GM21423 (cell line): ENCODE results near the gene CAST.
"Not testable (repeated sequence)": the region's sequence is repeated elsewhere in the genome, so short reads cannot be mapped to it uniquely, and the experiment has no call there.

ENCODE experiments used
- ATAC-seq: cut with Tn5 transposase; IDR thresholded peaks from one replicate; pipeline ENCODE4 v1.9.1; 2021; ENCODE audit warnings: mild to moderate bottlenecking, moderate library complexity; ENCODE audit not compliant: unreplicated experiment

The CAST gene

GRCh38 chr5:96775689-96776088 is 113.5 kb downstream of the CAST start:
- no peak for ATAC-seq

DNA sequence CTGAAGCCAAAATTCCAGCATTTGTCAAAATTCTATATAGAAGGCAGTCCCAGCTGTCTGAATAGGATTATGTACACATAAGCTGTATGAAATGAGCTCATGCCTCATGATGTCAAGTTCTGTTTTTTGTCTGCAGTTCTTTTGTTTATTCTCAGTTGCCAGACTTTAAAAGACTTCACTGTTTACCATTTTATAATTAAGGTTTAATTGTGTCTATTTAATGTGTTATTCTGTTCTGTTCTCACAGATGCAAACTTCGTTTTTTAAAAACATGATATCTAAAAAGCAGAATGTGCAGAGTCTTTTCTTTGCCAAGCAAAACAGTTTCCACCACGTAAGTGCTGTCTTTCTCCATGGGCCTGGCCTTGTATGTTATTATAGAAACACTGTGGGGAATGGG is 114.4 kb downstream of the CAST start:
- no peak for ATAC-seq

DNA sequence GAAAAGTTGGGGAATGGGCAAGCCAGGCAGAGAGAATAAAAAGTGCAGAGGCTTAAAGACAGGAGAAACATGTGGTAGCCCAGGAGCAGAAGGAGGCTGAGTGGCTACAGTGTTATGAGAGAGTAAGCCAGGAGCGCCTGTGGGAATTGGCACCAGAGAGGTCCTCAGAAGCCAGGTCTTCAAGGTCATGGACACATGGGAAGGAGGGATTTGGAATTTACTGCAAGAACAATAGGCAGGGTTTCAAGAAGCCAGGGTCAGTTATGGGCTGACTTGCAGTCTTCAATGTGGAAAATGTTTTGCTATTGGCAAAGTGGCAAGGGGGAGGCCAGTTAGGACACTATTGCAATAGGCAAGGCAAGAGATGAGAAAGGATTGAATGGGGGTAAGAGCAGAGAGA is 116.2 kb downstream of the CAST start:
- no peak for ATAC-seq

DNA sequence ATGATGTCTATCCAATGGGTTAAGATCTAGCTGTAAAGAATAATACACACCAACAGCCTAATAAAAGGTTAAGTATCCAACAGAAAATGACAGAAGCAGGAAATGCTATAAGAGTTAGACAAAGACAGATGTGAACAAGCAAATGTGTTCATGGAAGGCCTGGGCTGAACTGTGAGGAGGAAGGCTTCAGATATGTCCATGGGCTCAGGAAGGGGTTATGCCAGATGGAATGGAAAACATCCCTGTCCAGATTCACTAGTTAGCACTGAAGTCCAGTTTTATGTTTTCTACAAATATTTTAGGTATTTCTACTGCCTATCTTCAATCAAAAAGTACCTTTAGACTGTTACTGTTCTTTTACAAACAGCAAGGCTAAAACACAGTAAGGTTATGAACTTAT is 118.5 kb downstream of the CAST start:
- ATAC-seq, result no peak

- no peak for ATAC-seq
Observed at GRCh38 chr5:96781031-96781971, 119.1 kb downstream of the CAST start.

DNA sequence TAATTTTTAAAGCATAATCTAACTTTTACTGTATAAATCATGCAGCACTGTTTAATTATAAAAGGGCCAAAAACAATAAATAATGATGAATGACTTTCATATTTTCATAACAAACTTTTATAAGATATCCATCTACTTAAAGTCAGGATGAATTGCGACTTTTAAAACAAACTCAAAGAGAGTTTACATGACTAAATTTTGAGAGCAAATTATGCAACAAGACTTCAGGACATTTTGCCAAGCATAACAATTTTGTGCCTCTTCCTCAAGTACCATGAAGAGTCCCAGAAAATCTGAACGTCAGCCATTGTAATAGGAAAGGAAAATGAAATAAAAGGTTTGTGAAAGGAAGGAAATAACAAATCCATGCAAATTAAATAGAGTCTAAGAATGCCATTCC is 121.2 kb downstream of the CAST start:
- no peak for ATAC-seq

DNA sequence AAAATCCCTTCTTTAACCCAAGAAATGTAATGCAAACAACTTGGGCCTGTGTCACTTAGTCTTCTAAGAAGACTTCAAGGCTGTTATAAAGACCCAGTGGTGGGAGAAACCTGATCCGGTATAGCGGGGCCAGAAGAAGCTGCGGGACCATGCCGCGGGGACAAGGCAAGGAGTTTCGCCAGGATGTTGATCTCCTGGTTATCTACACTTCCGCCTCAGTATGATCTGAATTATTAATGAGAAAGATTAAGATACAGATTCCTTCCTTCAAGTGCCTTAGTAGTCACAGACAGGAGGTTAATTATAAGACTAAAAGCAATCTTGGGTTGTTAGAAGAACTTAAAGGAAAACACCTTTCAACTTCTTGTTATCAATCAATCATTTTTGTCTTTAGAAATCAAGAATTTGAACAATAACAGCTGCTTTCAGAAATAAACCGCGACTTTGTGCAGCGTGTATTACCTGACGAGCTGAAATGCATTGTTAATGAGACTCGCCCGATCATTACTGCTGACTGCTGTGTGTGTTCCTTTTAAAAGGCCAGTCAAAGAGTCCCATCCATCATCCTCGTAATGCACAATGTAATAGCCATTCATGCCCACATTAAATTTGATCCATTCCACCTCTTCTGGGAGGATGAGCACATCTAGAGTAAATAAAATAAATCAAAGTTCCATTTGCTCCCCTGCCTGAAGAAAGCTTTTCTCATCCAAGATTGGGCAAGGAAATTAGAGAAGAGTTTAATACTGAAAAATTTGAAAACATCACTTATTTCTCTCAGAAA is 123.3 kb downstream of the CAST start:
- ATAC-seq, result no peak

GRCh38 chr5:96788112-96788749 is 126.1 kb downstream of the CAST start:
- ATAC-seq, result no peak

DNA sequence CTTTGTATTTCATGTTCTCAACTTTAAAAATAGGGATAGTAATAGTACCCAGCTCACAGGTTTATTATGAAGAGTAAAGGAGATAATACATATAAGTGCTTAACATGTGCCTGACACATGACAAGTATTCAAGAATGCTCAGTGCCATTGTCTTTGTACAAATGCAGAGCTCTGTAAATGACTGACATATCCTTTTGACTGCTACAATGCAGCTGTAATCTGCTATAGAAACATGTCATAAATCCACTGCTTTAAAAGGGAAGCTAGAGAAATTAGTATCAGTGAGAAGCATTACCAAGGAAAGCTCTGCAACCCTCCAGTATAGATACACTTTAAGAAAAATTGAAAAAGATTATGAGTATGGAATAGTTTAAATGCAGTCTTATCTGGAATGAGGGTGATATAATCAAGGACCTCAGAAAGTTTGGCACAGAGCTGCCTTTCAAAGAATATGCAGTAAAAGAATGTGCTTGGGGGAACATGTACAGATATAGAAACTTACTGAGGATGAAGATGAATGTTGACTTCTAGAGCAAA is 127.7 kb downstream of the CAST start:
- no peak for ATAC-seq

DNA sequence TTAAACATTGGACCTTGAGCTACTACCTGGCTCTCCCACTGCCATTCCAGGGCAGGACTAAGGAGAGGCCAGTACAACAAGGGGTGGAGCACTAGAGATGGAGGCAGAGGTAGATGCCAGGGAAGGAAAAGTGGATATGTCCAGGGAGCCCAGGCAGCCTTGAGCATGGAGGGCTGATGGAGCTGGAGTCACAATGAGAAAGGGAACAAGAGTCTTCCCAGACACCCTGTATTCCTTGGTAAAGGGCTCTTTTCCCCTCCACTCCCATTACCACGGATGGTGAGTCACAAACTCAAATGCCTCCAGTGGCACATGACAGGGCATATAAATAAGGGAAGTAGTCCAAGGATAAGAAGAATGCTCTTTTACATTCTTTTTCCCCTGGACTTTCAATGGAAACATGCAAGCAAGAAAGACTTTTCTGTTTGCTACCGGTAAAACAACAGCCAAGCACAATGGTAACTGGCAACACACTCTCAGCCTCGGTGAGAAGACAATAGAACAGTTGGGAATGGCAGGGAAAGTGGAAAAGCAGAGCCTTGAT is 128.9 kb downstream of the CAST start:
- no peak for ATAC-seq

- ATAC-seq, result no peak
Observed at GRCh38 chr5:96794757-96795156, 132.6 kb downstream of the CAST start.

GRCh38 chr5:96795626-96796025 is 133.4 kb downstream of the CAST start:
- ATAC-seq, result no peak

- ATAC-seq, result no peak
Observed at GRCh38 chr5:96796434-96796833, 134.3 kb downstream of the CAST start.

GRCh38 chr5:96801718-96802117 is 139.5 kb downstream of the CAST start:
- not testable (repeated sequence) for ATAC-seq

- ATAC-seq, result peak; percentile 34
Observed at GRCh38 chr5:96807075-96807654, 145.0 kb downstream of the CAST start.

DNA sequence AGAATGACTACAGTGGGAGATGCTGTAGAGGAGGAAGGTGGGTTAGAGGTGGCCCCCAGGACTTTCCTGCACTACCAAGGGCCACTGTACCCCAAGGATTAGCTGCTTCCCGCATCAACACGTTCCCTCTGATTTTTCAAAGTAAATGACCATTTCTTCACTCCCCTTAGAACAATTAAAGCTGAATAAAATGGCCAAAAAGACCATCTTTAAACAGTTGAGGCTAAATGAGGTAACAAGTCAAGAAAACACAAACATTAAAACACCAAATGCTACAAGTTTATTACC is 146.3 kb downstream of the CAST start:
- ATAC-seq, result no peak

- ATAC-seq, result no peak
Observed at GRCh38 chr5:96808868-96809558, 146.8 kb downstream of the CAST start.

DNA sequence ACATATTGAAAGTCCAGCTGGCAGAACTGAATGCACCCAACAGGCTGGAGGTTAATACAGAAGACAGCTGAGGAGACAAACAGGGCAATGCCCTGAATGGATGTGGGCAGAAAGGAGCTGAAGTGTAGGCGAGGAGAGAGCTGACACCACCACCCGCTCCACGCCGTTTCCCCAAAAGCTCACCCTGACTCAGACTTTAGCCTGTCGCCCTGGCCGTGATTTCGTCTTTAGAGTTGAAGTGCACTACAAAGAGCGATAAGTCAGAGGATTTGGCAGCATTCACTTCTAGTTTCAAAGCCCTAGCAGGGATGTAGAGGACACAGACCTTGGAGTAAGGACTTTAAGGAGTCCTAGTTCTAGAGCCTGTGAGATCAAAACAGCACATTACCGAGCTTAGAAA is 147.7 kb downstream of the CAST start:
- no peak for ATAC-seq

DNA sequence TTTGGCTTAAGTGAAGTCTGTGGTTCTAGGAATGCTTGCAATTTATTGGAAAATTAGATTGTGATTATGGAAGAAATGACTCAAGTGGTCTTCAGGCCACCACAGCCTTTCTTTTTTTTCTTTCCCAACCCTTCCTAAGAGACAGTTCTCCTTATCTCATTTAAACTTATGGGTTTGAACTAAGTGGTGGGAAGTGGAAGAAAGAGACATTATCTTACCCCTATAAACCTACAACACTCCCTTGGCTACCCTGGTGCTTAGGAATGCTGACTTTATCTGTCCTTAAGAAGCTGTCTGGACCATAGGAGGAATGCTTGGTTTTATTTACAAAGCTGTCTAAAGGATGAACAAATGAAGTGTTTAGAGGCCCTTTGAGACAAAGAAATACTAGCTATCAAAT is 150.7 kb downstream of the CAST start:
- ATAC-seq, result no peak

DNA sequence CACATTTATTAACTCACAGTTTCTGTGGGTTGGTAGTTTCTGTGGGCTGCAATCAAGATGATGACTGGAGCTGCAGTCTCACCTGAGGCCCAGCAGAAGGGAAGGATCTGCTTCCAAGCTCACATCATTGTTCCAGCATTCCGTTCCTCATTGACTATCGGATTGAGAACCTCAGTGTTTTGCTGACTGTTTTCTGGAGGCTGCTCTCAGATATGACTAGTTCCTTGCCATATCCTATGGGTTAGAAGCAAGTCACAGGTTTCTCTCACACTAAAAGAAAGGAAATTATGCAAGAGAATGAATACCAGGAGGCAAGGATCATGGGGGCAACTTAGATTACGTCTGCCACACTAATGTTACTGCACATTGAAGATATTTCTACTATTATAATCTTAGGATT is 151.9 kb downstream of the CAST start:
- ATAC-seq, result no peak
